Endothelial cell of umbilical vein (primary cell): ENCODE results near the gene ADCYAP1. TPM values are rescaled to one million over a fixed set of nuclear protein-coding genes. Genes with fewer than 3 reads are reported as not detected.

Experiments used
- BruUV-seq: library from RNA; stranded (reverse); fragments of 400-500 nt; replicated peaks from 2 replicates; lab custom pipeline; 2021; lab: Mats Ljungman, UMichigan
- CTCF ChIA-PET: fragments of 300-600, 350-600 bp; sonication (Branson Sonifier 250); formaldehyde crosslinking; loops from one replicate; lab custom pipeline; 2021; ENCODE audit warnings: antibody characterized with exemption, inconsistent platforms; lab: Charles Lee
- POLR2A ChIA-PET: fragments of 300-600, 350-600 bp; sonication (Branson Sonifier 250); formaldehyde crosslinking; loops from one replicate; lab custom pipeline; 2021; ENCODE audit warnings: antibody characterized with exemption, inconsistent platforms; lab: Charles Lee
- DNase-seq: peaks from one replicate; pipeline ENCODE4 v3.0.0-alpha.2; 2011; ENCODE audit warnings: low read depth, low spot score
- FAIRE-seq: peaks from 2 replicates; lab custom pipeline; 2011; peaks lifted over from hg19 to GRCh38; lab: Jason Lieb, UNC
- H2AFZ ChIP-seq: 2 replicates; pipeline ENCODE4 v1.6.0; 2012; ENCODE audit warnings: low read depth, low read length, control low read depth, inconsistent platforms
- H3K27ac ChIP-seq: 2 replicates; pipeline ENCODE4 v1.5.1; 2011; ENCODE audit warnings: low read depth, mild to moderate bottlenecking, control low read depth, low read length, moderate library complexity; ENCODE audit not compliant: insufficient read depth
- H3K27me3 ChIP-seq, 2 experiments: 2 replicates each; pipeline versions ENCODE4 v1.6.0 to v1.6.1; 2011; ENCODE audit warnings: low read length in 2 of 2, mixed read lengths in 1 of 2; ENCODE audit not compliant: control insufficient read depth in 2 of 2, insufficient read depth in 2 of 2
- H3K36me3 ChIP-seq, 2 experiments: 2 replicates in 1 of 2; 3 replicates in 1 of 2; pipeline ENCODE4 v1.5.1; 2011; ENCODE audit warnings: low read length in 2 of 2, mild to moderate bottlenecking in 1 of 2, moderate library complexity in 1 of 2; ENCODE audit not compliant: control insufficient read depth in 2 of 2, insufficient read depth in 2 of 2; ENCODE audit errors: extremely low read depth in 1 of 2
- H3K4me1 ChIP-seq: 3 replicates; pipeline ENCODE4 v1.5.1; 2011; ENCODE audit warnings: mild to moderate bottlenecking, low read length; ENCODE audit not compliant: control insufficient read depth, insufficient read depth; ENCODE audit errors: extremely low read depth
- H3K4me2 ChIP-seq: 2 replicates; pipeline ENCODE4 v1.6.1; 2011; ENCODE audit warnings: low read length, control low read depth, mixed read lengths; ENCODE audit not compliant: insufficient read depth
- H3K4me3 ChIP-seq, 3 experiments: fragments of 200-600 bp in 1 of 3; sonication (generic), shearing (Covaris generic) in 1 of 3; replicated peaks in 1 of 3; 2 replicates each; pipeline ENCODE4 v1.5.1; 2011 to 2016; ENCODE audit warnings: control low read depth in 3 of 3, low read length in 3 of 3, mild to moderate bottlenecking in 2 of 3, inconsistent platforms in 1 of 3, low read depth in 1 of 3, moderate library complexity in 1 of 3; ENCODE audit not compliant: insufficient read depth in 1 of 3
- H3K79me2 ChIP-seq: 2 replicates; pipeline ENCODE4 v1.6.0; 2012; ENCODE audit warnings: low read length, inconsistent platforms; ENCODE audit not compliant: control insufficient read depth, insufficient read depth
- H3K9ac ChIP-seq: replicated peaks from 2 replicates; pipeline ENCODE3; 2011; ENCODE audit warnings: low read length, control low read depth; ENCODE audit not compliant: insufficient read depth; ENCODE audit errors: extremely low read depth
- H3K9me1 ChIP-seq: replicated peaks from 3 replicates; pipeline ENCODE4 v1.6.0; 2011; ENCODE audit warnings: mild to moderate bottlenecking, low read length; ENCODE audit not compliant: control insufficient read depth, insufficient read depth; ENCODE audit errors: extremely low read depth
- H3K9me3 ChIP-seq: replicated peaks from 2 replicates; pipeline ENCODE4 v1.5.1; 2012; ENCODE audit warnings: low read length, inconsistent platforms; ENCODE audit not compliant: control insufficient read depth, insufficient read depth
- H4K20me1 ChIP-seq: replicated peaks from 2 replicates; pipeline ENCODE3; 2011; ENCODE audit warnings: mild to moderate bottlenecking, low read length; ENCODE audit not compliant: control insufficient read depth, insufficient read depth; ENCODE audit errors: extremely low read depth
- EZH2 ChIP-seq: IDR thresholded peaks from 2 replicates; pipeline ENCODE4 v1.6.1; 2012; ENCODE audit warnings: borderline replicate concordance, low read depth, mild to moderate bottlenecking, moderate library complexity, low read length, inconsistent platforms; ENCODE audit not compliant: severe bottlenecking
- GATA2 ChIP-seq: IDR thresholded peaks from 2 replicates; pipeline ENCODE4 v1.7.0; 2011; ENCODE audit warnings: low read depth, mild to moderate bottlenecking, moderate library complexity, mixed read lengths, low read length; ENCODE audit not compliant: insufficient read length, insufficient read depth
- JUN ChIP-seq: IDR thresholded peaks from 2 replicates; pipeline ENCODE4 v1.6.1; 2011; ENCODE audit warnings: borderline replicate concordance, low read depth; ENCODE audit not compliant: insufficient read length, insufficient read depth
- dilution Hi-C: fragments of 300-500 bp; cut with MboI; formaldehyde crosslinking; loops from one replicate; pipeline ENCODE4 v1.15.0; 2019; ENCODE audit warnings: low sequenced_read_pairs; ENCODE audit not compliant: extremely low pct_ligation_motif_present
- intact Hi-C: fragments of 100-400 bp; cut with micrococcal nuclease; formaldehyde crosslinking; loops from one replicate; pipeline ENCODE4 v1.10.0; 2022
- polyA plus RNA-seq, 4 experiments: library from polyadenylated mRNA; depleted of rRNA in 3 of 4; stranded (reverse) in 3 of 4; unstranded in 1 of 4; fragments of >200 nt; gene quantifications; 2 replicates each; pipeline versions ENCODE4 v1.2.1 to v1.2.3, GENCODE V29; 2011 to 2012; ENCODE audit warnings: missing spikeins in 1 of 4
- total RNA-seq: library from RNA; stranded (reverse); gene quantifications from 2 replicates; pipeline ENCODE4 v1.2.3, GENCODE V29; 2021
- TF ChIP-seq, protein P1 (sequence below), 2 donors: IDR thresholded peaks; 1 replicate in 1 of 2; 2 replicates in 1 of 2; pipeline ENCODE4 v1.5.1; 2011; ENCODE audit warnings: low read length in 2 of 2, mild to moderate bottlenecking in 2 of 2, moderate library complexity in 2 of 2, control low read depth in 1 of 2, inconsistent platforms in 1 of 2, low read depth in 1 of 2; ENCODE audit not compliant: insufficient read depth in 1 of 2; ENCODE audit errors: extremely low read depth in 1 of 2

Gene ADCYAP1
- total and polyA plus RNA-seq, 2 donors (not counting 3 experiments of a cell fraction or from before 2014, with no cell fraction given): not detected

DNA sequence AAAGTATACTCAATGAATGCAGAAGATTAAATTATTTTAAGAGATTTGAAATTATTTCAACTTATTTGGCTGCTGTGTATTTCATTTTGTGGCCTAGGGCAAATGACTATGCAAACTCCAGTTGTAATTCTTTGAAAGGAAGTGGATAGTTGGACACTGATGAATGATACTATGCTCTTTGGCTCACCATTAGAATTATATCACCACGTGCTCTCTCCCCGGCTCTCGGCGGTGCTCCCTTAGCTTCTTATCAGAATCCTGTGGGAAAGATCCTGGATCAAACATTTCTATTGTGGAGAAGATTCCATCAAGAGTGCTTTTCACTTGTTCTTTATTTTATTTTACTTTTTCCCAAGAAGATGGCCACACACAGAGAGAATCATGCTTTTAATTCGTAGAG is 55.2 kb downstream of the ADCYAP1 start:
- FAIRE-seq (no peak), DNase-seq (no peak)
- Histone ChIP-seq H3K9ac (no peak overlapping the region), H3K36me3 (no peaks in the 10 kb centered on the region), H3K4me3 (no peak overlapping the region), H3K79me2 (no peaks in the 10 kb centered on the region), H3K27ac (no peak overlapping the region), H4K20me1 (no peaks in the 10 kb centered on the region), H3K4me2 (no peak overlapping the region), H3K9me3 (no peaks in the 10 kb centered on the region), H3K4me1 (no peaks in the 10 kb centered on the region), H3K9me1 (no peaks in the 10 kb centered on the region), H3K27me3 (peaks cover 2 to 10% of the 10 kb centered on the region in 2 experiments), H2AFZ (no peak overlapping the region)
- no peak for TF ChIP-seq EZH2
- no peak for TF ChIP-seq JUN
- TF ChIP-seq, protein P1, sequence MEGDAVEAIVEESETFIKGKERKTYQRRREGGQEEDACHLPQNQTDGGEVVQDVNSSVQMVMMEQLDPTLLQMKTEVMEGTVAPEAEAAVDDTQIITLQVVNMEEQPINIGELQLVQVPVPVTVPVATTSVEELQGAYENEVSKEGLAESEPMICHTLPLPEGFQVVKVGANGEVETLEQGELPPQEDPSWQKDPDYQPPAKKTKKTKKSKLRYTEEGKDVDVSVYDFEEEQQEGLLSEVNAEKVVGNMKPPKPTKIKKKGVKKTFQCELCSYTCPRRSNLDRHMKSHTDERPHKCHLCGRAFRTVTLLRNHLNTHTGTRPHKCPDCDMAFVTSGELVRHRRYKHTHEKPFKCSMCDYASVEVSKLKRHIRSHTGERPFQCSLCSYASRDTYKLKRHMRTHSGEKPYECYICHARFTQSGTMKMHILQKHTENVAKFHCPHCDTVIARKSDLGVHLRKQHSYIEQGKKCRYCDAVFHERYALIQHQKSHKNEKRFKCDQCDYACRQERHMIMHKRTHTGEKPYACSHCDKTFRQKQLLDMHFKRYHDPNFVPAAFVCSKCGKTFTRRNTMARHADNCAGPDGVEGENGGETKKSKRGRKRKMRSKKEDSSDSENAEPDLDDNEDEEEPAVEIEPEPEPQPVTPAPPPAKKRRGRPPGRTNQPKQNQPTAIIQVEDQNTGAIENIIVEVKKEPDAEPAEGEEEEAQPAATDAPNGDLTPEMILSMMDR (IDR thresholded peaks at IDR 0.05; ENCODE audit: extremely low read depth in 1 of 2, insufficient read depth in 1 of 2, low read depth in 1 of 2, low read length in 2 of 2): no peak
- no peak for TF ChIP-seq GATA2
- POLR2A ChIA-PET: no interaction called here
- intact Hi-C loops: loop anchor here (5.0 kb wide), 1 partner anchor 58 kb away; the partner anchor contains the start of gene ADCYAP1
- BruUV-seq: no TSS peak
- CTCF ChIA-PET: interaction anchor here (0.8 kb wide), 1 partner anchor 22 kb away, joined by 3 read pairs; no protein-coding TSS in a partner anchor
- dilution Hi-C loops: no loop called here

Other genes with a start within 250 kb of the ADCYAP1 start
- 189 and 200 TPM in 2 replicates for gene TYMS, start 247.2 kb upstream of the ADCYAP1 start, total RNA-seq
- gene TYMS, start 247.2 kb upstream of the ADCYAP1 start, polyA plus RNA-seq: 136 TPM in 2 replicates
- gene ENOSF1, start 192.2 kb upstream of the ADCYAP1 start, total RNA-seq: 50.5 and 52.5 TPM in 2 replicates
- gene ENOSF1, start 192.2 kb upstream of the ADCYAP1 start, polyA plus RNA-seq: 15.3 and 19.5 TPM in 2 replicates
- 79.5 and 92.3 TPM in 2 replicates for gene YES1, start 92.6 kb upstream of the ADCYAP1 start, total RNA-seq
- gene YES1, start 92.6 kb upstream of the ADCYAP1 start, polyA plus RNA-seq: 12.6 and 16.5 TPM in 2 replicates